Measurements from ENCODE around the gene ANGPTL2. TPM values are rescaled to one million over a fixed set of nuclear protein-coding genes. Genes with fewer than 3 reads are reported as not detected.

The ANGPTL2 gene
- total RNA-seq, 1 donor = 19.9 TPM

DNA sequence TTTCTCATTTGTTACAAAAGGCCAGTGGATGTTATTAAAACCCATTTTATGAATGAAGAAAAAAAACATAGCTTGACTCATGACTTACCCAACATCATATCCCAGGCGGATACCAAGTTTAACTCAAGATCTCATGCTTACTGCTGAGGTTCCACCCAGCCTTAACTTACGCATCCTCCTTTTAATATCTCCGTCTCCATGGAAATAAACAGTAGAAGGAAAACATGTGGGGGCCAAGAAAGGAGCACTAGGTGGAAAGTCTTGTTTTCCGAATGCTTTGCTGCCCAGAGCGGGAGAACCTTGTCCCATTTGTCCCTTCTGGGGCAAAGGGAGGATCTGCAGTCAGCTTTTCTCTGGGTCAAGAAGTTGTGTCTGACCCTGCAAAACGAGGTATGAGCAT, 44.1 kb downstream of the ANGPTL2 start:
- no peak overlapping the region for H3K4me3 ChIP-seq (ENCODE audit: low read depth, low read length)
- TF ChIP-seq, protein P1, sequence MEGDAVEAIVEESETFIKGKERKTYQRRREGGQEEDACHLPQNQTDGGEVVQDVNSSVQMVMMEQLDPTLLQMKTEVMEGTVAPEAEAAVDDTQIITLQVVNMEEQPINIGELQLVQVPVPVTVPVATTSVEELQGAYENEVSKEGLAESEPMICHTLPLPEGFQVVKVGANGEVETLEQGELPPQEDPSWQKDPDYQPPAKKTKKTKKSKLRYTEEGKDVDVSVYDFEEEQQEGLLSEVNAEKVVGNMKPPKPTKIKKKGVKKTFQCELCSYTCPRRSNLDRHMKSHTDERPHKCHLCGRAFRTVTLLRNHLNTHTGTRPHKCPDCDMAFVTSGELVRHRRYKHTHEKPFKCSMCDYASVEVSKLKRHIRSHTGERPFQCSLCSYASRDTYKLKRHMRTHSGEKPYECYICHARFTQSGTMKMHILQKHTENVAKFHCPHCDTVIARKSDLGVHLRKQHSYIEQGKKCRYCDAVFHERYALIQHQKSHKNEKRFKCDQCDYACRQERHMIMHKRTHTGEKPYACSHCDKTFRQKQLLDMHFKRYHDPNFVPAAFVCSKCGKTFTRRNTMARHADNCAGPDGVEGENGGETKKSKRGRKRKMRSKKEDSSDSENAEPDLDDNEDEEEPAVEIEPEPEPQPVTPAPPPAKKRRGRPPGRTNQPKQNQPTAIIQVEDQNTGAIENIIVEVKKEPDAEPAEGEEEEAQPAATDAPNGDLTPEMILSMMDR (IDR thresholded peaks at IDR 0.05; ENCODE audit: insufficient read depth, low read depth, low read length) = no peak
- DNase-seq (ENCODE audit: low read depth) = peak; percentile 52

DNA sequence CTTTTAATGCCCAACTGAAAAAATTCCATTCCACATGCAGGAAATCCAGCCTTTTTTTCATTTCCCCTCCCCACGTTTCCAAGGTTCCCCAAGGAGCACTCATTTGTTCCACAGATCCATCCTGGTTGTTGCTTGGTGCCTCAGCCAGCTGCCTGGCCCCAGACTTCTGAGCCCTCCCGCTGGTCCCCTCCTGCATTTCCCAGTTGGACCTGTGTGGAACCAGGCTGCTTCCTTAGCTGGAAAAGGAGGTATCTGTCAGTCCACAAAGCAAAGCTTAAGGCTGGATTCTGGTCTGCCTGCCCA, 44.8 kb downstream of the ANGPTL2 start:
- H3K4me3 ChIP-seq (ENCODE audit: low read depth, low read length) = no peak overlapping the region
- TF ChIP-seq, protein P1 (IDR thresholded peaks at IDR 0.05; ENCODE audit: insufficient read depth, low read depth, low read length) = no peak
- no peak for DNase-seq (ENCODE audit: low read depth)

DNA sequence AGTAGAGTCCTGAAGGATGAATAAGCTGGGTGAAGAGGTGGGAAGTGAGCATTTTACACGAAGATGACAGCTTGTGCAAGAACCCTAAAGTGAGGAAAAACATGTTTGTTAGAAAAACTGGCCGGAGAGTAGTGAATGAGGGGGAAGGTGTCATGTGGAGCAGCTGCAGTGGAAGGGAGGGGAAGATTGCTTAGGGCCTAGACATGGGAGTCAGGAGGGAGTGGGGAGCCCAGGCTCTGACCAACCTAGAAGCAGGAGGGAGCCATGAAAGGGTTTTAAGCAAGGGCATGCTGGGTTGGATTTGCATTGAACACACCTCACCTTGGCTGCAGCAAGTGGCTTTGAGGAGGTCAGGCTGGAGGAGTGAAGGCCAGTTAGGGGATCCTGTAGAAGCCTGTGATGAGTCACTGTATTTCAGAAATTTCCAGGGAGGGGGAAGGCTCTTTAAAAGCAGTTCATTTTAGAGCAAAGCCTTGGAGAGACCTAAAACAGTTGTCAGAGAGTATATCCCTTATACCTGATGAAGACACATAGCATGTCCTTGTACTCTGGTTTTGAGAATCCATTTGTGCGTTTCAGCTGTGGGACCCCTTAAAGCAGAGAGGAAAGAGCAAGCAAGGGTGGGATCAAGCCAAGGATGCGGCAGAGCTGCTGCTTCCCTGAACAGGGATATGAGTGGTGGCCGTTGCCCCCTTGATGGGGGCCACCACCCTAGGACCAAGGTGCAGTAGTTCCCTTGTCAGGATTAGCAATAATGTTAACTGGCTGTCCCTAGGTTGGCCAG, 45.4 kb downstream of the ANGPTL2 start:
- peak; percentile 45 for DNase-seq (ENCODE audit: low read depth)
- TF ChIP-seq, protein P1 (IDR thresholded peaks at IDR 0.05; ENCODE audit: insufficient read depth, low read depth, low read length) = no peak
- no peak overlapping the region for H3K4me3 ChIP-seq (ENCODE audit: low read depth, low read length)

DNA sequence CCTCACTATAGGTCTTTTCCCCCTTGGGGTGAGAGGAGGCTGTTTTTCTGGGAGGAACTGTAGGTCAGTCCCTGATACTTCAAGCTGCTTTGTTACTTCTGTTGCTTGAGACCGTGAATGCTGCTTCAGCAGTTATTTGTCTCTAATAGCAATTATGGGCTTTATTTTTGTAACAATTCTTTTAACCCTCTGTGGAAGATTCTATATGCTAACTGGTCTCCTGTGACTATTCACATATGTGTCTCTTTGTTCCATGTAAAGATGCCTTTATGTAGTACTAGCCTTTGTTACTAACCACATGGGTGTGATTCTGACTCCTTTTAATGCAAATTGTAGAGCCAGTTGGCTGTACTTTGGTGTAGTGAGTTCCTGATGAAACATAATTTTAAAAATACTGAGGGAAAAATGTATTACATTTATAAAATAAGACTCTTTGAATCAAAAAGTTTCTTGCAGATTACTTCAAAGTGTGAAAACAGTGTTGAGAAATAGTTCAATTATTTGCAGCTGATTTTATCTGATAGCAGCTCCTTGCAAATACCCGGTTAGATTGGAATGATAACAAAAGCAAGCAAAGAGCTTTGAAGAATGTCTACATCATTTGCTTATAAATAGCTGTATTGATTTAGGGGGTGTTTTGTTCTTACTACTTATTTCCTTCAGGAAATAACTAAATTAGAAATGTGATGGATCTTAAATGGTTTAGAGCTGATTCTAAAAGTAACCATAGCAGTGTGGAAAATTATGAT, 46.6 kb downstream of the ANGPTL2 start:
- DNase-seq (ENCODE audit: low read depth) = peak; percentile 50
- H3K4me3 ChIP-seq (ENCODE audit: low read depth, low read length) = no peak overlapping the region
- TF ChIP-seq, protein P1 (IDR thresholded peaks at IDR 0.05; ENCODE audit: insufficient read depth, low read depth, low read length) = no peak

DNA sequence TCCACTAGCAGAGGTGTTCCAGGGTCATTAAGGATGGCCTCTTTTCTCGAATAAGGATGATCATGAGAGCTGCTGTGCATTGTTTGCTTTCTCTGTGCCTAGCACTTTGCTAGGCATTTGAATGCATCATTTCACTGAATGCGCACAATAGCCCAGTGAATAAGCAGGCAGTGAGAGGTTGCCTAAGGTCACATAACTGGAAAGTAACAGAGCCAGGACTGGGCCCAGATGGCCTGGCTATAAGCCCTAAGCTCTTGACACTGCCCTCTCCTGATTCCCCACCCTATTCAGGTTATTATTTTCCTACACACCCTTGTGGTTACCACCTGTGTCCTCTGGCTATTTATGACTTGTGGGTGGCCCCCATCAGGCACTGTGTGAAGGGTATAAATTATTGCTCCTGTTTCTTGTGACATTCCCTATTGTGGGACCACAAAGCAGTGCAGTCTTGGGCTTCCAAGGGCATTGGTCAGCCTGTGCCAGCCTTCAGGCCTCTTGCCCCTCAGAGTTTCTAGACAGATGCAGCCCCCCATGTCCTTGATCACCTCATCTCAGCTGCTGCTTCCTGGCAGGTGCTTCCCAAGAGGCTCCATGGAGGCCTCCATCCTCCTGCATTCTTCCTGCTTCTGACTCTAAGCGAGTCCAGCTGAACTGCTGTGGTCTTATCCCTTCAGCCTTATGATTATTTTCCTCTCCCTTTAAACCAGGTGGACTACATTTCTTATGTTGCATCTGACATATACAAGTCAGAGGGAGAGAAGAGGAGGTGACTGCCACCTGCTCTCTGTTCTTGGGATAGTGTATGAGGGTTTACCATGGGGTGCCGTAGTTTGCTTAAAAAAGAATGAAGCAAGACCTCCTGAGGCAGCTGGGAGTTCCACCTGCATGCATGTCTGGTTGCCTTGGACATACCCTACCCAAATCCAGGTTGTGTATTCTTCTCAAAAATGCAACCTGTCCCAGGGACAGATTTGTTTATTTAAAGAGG, 47.6 kb downstream of the ANGPTL2 start:
- no peak overlapping the region for H3K4me3 ChIP-seq (ENCODE audit: low read depth, low read length)
- TF ChIP-seq, protein P1 (IDR thresholded peaks at IDR 0.05; ENCODE audit: insufficient read depth, low read depth, low read length) = no peak
- DNase-seq (ENCODE audit: low read depth) = no peak

DNA sequence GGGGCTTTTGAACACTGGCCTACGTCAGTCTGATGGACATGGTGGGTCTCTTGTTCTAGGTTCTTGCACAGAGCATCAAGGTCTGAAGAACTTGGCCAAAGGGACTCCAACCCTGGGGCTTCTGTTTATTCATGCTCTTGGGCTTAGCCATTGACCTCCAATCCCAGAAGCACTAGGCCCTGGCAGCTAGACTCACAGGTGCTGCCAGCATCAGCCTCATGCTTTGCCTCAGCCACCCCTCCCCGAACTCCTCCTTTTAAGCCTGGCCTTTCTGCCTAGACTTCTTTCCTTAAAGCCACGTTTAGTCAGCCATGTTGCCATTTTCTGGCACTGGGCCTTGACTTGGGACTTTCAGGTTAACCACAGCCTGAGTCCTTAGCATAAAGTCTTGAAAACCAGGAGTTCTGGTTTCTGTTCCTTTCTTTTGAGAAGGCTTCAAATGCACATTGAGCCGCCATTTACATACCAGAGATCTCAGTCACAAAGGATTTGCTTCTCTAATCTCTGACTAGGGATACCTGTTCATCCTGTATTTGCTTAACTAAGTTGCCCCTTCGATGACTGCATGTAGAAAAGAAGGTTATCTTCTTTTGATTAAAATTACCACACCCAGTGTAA, 54.7 kb downstream of the ANGPTL2 start:
- TF ChIP-seq, protein P1 (IDR thresholded peaks at IDR 0.05; ENCODE audit: insufficient read depth, low read depth, low read length) = no peak
- H3K4me3 ChIP-seq (ENCODE audit: low read depth, low read length) = no peak overlapping the region
- DNase-seq (ENCODE audit: low read depth) = no peak

All from fibroblast of villous mesenchyme (primary cell).